ENCODE results near the gene PTOV1.

- TF ChIP-seq CTCF (IDR thresholded peaks at IDR 0.05) (no peak), POLR2A (IDR thresholded peaks at IDR 0.05) (no peak)
Measured at GRCh38 chr19:49863935-49864320, 13.0 kb downstream of the PTOV1 start.

Data from testis (tissue), 2 donors.